ENCODE data around the gene TOPBP1.

Gene TOPBP1

GRCh38 chr3:133588784-133589465, 72.8 kb downstream of the TOPBP1 start:
- Histone ChIP-seq H3K9me3 (ENCODE audit: control insufficient read depth, low read length) (no peaks in the 10 kb centered on the region), H3K4me1 (ENCODE audit: control insufficient read depth, insufficient read depth, low read length, poor library complexity, severe bottlenecking) (peaks cover 8% of the 10 kb centered on the region), H3K27ac (ENCODE audit: low read depth, low read length, severe bottlenecking) (no peak overlapping the region), H3K4me3 (ENCODE audit: extremely low read depth, insufficient read depth, low read length, poor library complexity, severe bottlenecking) (no peak overlapping the region), H3K36me3 (ENCODE audit: control insufficient read depth, insufficient read depth, low read length) (peaks cover 57% of the 10 kb centered on the region)
- WGBS, 2 experiments (ENCODE audit: insufficient coverage in 2 of 2), result 93 to 100% methylated on average over 1 of the region's 2 CpGs

DNA sequence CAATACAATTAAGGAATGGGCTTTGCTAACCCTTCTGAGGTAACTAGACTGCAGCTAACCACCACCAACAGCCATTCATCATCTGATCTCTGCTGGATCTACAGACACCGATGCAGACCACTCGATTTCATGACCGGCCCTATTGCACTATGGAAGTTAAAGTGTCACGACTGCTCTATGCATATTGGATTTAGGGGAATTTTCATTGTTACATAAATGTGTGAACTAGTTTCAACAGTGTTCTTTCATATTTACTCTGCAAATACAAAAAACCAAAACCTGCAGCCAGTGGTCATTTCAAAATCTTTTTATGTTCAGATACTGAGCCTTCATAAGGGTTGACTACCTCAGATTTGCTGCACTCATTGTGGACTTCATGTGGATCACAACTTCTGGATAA, 73.7 kb downstream of the TOPBP1 start:
- H3K36me3 ChIP-seq (ENCODE audit: control insufficient read depth, insufficient read depth, low read length), result peaks cover 66% of the 10 kb centered on the region
- H3K4me1 ChIP-seq (ENCODE audit: control insufficient read depth, insufficient read depth, low read length, poor library complexity, severe bottlenecking), result peaks cover 8% of the 10 kb centered on the region
- 100% methylated on average over 2 to 3 of the region's 4 CpGs for WGBS, 2 experiments (ENCODE audit: insufficient coverage in 2 of 2)
- H3K4me3 ChIP-seq (ENCODE audit: extremely low read depth, insufficient read depth, low read length, poor library complexity, severe bottlenecking), result no peak overlapping the region
- no peaks in the 10 kb centered on the region for H3K9me3 ChIP-seq (ENCODE audit: control insufficient read depth, low read length)
- H3K27ac ChIP-seq (ENCODE audit: low read depth, low read length, severe bottlenecking), result no peak overlapping the region

- 90 to 94% methylated on average over 5 of the region's 6 CpGs for WGBS, 2 experiments (ENCODE audit: insufficient coverage in 2 of 2)
- Histone ChIP-seq H3K9me3 (ENCODE audit: control insufficient read depth, low read length) (no peaks in the 10 kb centered on the region), H3K4me3 (ENCODE audit: extremely low read depth, insufficient read depth, low read length, poor library complexity, severe bottlenecking) (no peak overlapping the region), H3K36me3 (ENCODE audit: control insufficient read depth, insufficient read depth, low read length) (peaks cover 89% of the 10 kb centered on the region), H3K4me1 (ENCODE audit: control insufficient read depth, insufficient read depth, low read length, poor library complexity, severe bottlenecking) (no peaks in the 10 kb centered on the region), H3K27ac (ENCODE audit: low read depth, low read length, severe bottlenecking) (no peak overlapping the region)
These were observed 78.3 kb downstream of the TOPBP1 start for GRCh38 chr3:133583396-133583795.

DNA sequence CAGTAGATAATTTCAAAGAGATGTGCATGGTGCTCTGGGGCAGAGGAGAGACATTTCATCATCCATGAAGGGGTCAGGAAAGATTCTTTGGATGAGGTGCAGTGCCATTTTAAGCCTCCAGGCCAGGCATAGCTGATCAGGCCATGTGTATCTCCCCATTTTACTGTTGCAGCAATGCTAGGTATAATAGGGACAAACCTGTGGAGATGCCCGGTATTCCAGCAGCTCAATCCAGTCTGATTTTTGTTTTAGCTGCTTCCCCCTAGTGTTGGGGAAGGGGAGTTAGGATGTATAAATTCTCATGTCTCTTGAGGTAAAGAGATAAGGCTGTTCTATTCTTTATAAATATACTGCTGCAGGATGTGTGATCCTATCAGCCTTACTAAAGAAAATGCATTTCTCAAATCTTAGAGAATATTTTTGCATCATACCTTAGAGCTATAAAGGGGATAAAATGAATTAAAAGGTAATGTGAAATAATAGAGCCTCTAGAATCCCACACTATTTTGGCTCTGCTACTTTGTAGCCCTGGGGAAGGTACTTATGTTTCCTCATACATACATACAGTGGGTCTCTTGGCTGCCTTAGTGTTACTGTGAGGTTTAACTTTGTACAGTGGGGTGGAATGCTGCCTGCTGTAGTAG, 83.1 kb downstream of the TOPBP1 start:
- no peak overlapping the region for H3K4me3 ChIP-seq (ENCODE audit: extremely low read depth, insufficient read depth, low read length, poor library complexity, severe bottlenecking)
- H3K36me3 ChIP-seq (ENCODE audit: control insufficient read depth, insufficient read depth, low read length), result peaks cover 82% of the 10 kb centered on the region
- WGBS, 2 experiments (ENCODE audit: insufficient coverage in 2 of 2), result 60% methylated on average over 1 of the region's 1 CpG; no CpG with 5 or more reads in 1 of the 2 experiments
- no peaks in the 10 kb centered on the region for H3K9me3 ChIP-seq (ENCODE audit: control insufficient read depth, low read length)
- peak overlapping the region; percentile 12 for H3K27ac ChIP-seq (ENCODE audit: low read depth, low read length, severe bottlenecking)
- H3K4me1 ChIP-seq (ENCODE audit: control insufficient read depth, insufficient read depth, low read length, poor library complexity, severe bottlenecking), result peaks cover 6% of the 10 kb centered on the region

DNA sequence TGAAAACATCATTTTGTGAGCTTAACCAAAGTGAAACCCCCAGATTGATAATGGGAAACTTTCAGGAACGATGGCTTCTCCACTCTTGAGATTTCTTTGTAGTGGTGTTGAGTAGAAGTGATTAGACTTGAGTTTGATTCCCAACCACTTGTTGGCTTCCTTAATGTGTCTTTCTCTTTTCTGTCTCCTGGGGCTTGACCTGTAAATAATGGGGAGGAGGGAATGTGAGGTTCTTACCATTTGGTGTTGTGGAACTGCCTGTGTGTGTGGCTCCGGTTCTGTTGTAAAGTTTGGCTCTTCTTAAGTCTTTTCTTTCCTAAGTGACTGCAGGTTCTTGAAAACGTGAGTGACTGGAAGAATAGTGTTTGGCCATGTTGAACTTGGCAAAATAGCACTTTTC, 85.6 kb downstream of the TOPBP1 start:
- peaks cover 60% of the 10 kb centered on the region for H3K36me3 ChIP-seq (ENCODE audit: control insufficient read depth, insufficient read depth, low read length)
- no peak overlapping the region for H3K27ac ChIP-seq (ENCODE audit: low read depth, low read length, severe bottlenecking)
- peaks cover 18% of the 10 kb centered on the region for H3K4me1 ChIP-seq (ENCODE audit: control insufficient read depth, insufficient read depth, low read length, poor library complexity, severe bottlenecking)
- H3K9me3 ChIP-seq (ENCODE audit: control insufficient read depth, low read length), result no peaks in the 10 kb centered on the region
- WGBS, 2 experiments (ENCODE audit: insufficient coverage in 2 of 2), result 81 to 84% methylated on average over 2 to 3 of the region's 3 CpGs
- peak overlapping the region; percentile 82 for H3K4me3 ChIP-seq (ENCODE audit: extremely low read depth, insufficient read depth, low read length, poor library complexity, severe bottlenecking)

DNA sequence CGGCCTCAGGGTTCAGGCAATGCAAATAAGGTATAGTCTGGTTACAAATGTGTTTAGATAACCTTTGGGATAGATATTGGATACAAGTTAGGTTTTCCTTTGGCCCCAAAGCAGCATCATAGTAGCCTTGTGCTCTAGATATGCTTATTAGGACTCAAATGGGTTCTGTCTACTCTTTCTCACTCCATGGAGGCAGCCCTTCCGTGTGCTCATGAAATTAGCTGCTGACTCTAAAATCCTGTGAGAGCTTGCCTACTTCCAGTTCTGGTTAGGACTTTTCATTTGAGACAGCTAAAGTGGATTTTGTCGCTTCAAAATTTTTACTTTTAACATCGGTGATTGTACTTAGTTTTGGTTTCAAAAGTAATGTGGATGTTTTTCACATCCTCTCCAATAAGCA, 86.7 kb downstream of the TOPBP1 start:
- Histone ChIP-seq H3K4me3 (ENCODE audit: extremely low read depth, insufficient read depth, low read length, poor library complexity, severe bottlenecking) (peak overlapping the region; percentile 82), H3K36me3 (ENCODE audit: control insufficient read depth, insufficient read depth, low read length) (peaks cover 49% of the 10 kb centered on the region), H3K9me3 (ENCODE audit: control insufficient read depth, low read length) (no peaks in the 10 kb centered on the region), H3K4me1 (ENCODE audit: control insufficient read depth, insufficient read depth, low read length, poor library complexity, severe bottlenecking) (peaks cover 29% of the 10 kb centered on the region), H3K27ac (ENCODE audit: low read depth, low read length, severe bottlenecking) (peak overlapping the region; percentile 95)
- WGBS, 2 experiments (ENCODE audit: insufficient coverage in 2 of 2), result 0 to 14% methylated on average over 2 of the region's 4 CpGs

DNA sequence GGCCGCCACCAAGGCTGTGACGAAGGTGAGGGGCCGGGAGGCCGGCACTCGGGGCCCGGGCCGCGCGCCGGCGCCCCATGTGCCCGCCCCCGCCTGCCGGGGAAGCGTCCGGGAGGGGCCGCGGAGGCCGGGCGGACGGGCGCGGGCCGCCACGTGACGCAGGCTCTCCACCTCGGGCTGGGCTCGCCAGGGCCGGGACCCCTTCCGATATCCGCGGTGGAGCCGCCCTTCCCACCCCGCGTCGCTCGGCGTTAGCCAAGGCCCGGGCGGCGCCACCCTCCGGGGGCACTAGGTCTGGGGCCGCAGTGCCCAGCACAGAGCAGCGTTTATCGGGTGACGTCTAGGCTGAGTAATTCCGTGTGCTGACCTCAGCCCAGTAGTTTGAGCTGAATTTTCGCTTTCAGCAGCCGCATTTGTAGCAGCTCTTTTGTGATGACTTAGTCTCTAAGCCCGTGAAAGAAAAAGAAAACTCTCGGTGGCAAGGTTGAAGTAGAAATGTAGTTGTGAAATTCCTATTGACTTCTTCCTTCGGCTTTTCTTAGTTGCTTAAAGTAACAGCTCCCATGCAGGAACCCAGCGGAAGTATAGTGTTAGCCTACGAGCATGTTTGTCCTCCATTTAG, 87.4 kb downstream of the TOPBP1 start:
- H3K4me3 ChIP-seq (ENCODE audit: extremely low read depth, insufficient read depth, low read length, poor library complexity, severe bottlenecking), result peak overlapping the region; percentile 82
- peaks cover 44% of the 10 kb centered on the region for H3K36me3 ChIP-seq (ENCODE audit: control insufficient read depth, insufficient read depth, low read length)
- H3K27ac ChIP-seq (ENCODE audit: low read depth, low read length, severe bottlenecking), result peak overlapping the region; percentile 95
- WGBS, 2 experiments (ENCODE audit: insufficient coverage in 2 of 2), result 0% methylated on average over 43 to 46 of the region's 54 CpGs
- H3K9me3 ChIP-seq (ENCODE audit: control insufficient read depth, low read length), result no peaks in the 10 kb centered on the region
- H3K4me1 ChIP-seq (ENCODE audit: control insufficient read depth, insufficient read depth, low read length, poor library complexity, severe bottlenecking), result peaks cover 36% of the 10 kb centered on the region

DNA sequence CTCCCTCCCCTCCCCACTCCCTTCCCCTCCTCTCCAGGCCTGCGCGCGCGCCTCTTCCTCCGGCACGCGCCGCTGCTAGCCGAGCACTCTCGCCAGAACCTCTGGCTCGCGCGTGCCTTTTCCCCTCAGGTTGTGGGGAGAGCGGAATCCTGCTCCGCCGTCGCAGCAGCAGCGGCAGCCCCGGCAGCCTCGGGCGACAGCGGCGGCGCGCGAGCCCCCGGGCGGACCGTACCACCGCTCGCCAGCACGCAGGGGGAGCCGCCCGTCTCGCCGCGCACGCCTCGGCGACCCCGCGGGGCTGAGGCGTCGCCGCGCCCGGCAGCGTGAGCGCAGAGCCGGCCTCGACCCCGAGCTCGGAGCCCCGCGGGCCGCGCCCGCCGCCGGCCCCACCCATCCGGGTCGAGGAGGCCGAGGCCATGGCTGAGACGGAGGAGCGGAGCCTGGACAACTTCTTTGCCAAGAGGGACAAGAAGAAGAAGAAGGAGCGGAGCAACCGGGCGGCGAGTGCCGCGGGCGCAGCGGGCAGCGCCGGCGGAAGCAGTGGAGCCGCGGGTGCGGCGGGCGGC, 88.0 kb downstream of the TOPBP1 start, which contains the start of gene CDV3:
Gene CDV3 (plus strand): TSS at position 58 of the 566 bp plus-strand sequence. CDS start 359 bp downstream, at position 417.
- Histone ChIP-seq H3K9me3 (ENCODE audit: control insufficient read depth, low read length) (no peaks in the 10 kb centered on the region), H3K4me1 (ENCODE audit: control insufficient read depth, insufficient read depth, low read length, poor library complexity, severe bottlenecking) (peaks cover 42% of the 10 kb centered on the region), H3K4me3 (ENCODE audit: extremely low read depth, insufficient read depth, low read length, poor library complexity, severe bottlenecking) (peak within 1 kb of the TSS; percentile 82), H3K27ac (ENCODE audit: low read depth, low read length, severe bottlenecking) (peak within 1 kb of the TSS; percentile 95), H3K36me3 (ENCODE audit: control insufficient read depth, insufficient read depth, low read length) (peaks cover 37% of the 10 kb centered on the region)
- 0% methylated on average over 28 to 56 of the region's 81 CpGs for WGBS, 2 experiments (ENCODE audit: insufficient coverage in 2 of 2)

DNA sequence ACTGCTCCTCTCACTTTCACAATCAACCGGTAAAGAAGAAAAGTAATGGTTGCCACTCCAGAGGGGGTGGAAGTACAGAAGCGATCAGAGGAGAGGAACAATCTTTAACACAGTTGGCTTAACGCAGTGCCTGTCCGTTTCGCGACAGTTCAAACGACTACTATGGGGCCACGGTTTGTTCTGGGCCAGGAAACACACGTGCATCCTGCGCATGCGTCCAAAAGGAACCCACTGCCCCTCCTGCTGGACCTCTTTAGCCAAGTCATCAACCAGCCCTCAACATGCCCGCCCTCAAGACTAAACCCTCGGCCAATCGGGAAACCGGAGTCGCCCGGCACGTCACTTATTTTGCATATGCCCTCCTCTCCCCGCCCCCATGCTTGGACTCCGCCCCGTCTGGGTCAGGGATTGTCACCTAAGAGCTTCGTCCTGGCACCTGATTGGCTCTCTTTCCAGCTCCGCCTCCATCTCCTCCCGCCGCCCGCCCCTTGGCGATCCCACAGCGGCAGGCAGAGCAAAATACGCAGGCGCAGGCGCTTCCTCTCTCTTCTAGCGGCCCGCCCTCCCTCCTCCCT, 88.6 kb downstream of the TOPBP1 start:
- H3K27ac ChIP-seq (ENCODE audit: low read depth, low read length, severe bottlenecking), result peak overlapping the region; percentile 95
- peaks cover 32% of the 10 kb centered on the region for H3K36me3 ChIP-seq (ENCODE audit: control insufficient read depth, insufficient read depth, low read length)
- 0 to 1% methylated on average over 24 to 32 of the region's 33 CpGs for WGBS, 2 experiments (ENCODE audit: insufficient coverage in 2 of 2)
- no peaks in the 10 kb centered on the region for H3K9me3 ChIP-seq (ENCODE audit: control insufficient read depth, low read length)
- H3K4me1 ChIP-seq (ENCODE audit: control insufficient read depth, insufficient read depth, low read length, poor library complexity, severe bottlenecking), result peaks cover 47% of the 10 kb centered on the region
- H3K4me3 ChIP-seq (ENCODE audit: extremely low read depth, insufficient read depth, low read length, poor library complexity, severe bottlenecking), result peak overlapping the region; percentile 52

GRCh38 chr3:133572158-133573053, 89.3 kb downstream of the TOPBP1 start:
- WGBS, 2 experiments (ENCODE audit: insufficient coverage in 2 of 2), result 86 to 98% methylated on average over 11 to 14 of the region's 19 CpGs
- H3K36me3 ChIP-seq (ENCODE audit: control insufficient read depth, insufficient read depth, low read length), result peaks cover 24% of the 10 kb centered on the region
- peaks cover 43% of the 10 kb centered on the region for H3K4me1 ChIP-seq (ENCODE audit: control insufficient read depth, insufficient read depth, low read length, poor library complexity, severe bottlenecking)
- peak overlapping the region; percentile 91 for H3K27ac ChIP-seq (ENCODE audit: low read depth, low read length, severe bottlenecking)
- H3K9me3 ChIP-seq (ENCODE audit: control insufficient read depth, low read length), result no peaks in the 10 kb centered on the region
- H3K4me3 ChIP-seq (ENCODE audit: extremely low read depth, insufficient read depth, low read length, poor library complexity, severe bottlenecking), result peak overlapping the region; percentile 17
